CD4-positive, alpha-beta memory T cell (primary cell): ENCODE measurements around the gene HSD17B12. TPM values are rescaled to one million over a fixed set of nuclear protein-coding genes. Genes with fewer than 3 reads are reported as not detected.

ENCODE experiments used
- CTCF ChIA-PET: fragments of 350-600 bp; sonication (Branson Sonifier 250); formaldehyde crosslinking; loops from one replicate; lab custom pipeline; 2021; ENCODE audit warnings: inconsistent platforms; ENCODE audit not compliant: partially characterized antibody; lab: Charles Lee
- POLR2A ChIA-PET: fragments of 350-600 bp; sonication (Branson Sonifier 250); formaldehyde crosslinking; loops from one replicate; lab custom pipeline; 2021; ENCODE audit not compliant: partially characterized antibody; lab: Charles Lee
- DNase-seq, 5 donors: peaks; one replicate each; pipeline versions ENCODE4 v3.0.0 to v3.0.0-alpha.2; 2020 to 2022; ENCODE audit warnings: mixed read lengths in 1 of 5
- H3K27ac ChIP-seq: one replicate; pipeline ENCODE4 v1.7.0; 2013; ENCODE audit warnings: low read depth, low read length
- H3K27me3 ChIP-seq: 2 replicates; pipeline ENCODE4 v1.7.0; 2013; ENCODE audit warnings: mild to moderate bottlenecking, low read length, moderate library complexity; ENCODE audit not compliant: insufficient read depth
- H3K36me3 ChIP-seq: 2 replicates; pipeline ENCODE4 v1.7.0; 2013; ENCODE audit warnings: mild to moderate bottlenecking, low read length, moderate library complexity; ENCODE audit not compliant: insufficient read depth
- H3K4me1 ChIP-seq: 2 replicates; pipeline ENCODE4 v1.7.0; 2013; ENCODE audit warnings: mild to moderate bottlenecking, low read length, moderate library complexity; ENCODE audit not compliant: insufficient read depth
- H3K4me3 ChIP-seq, 2 donors: one replicate each; pipeline ENCODE4 v1.7.0; 2013; ENCODE audit warnings: low read length in 2 of 2, mild to moderate bottlenecking in 1 of 2
- H3K9me3 ChIP-seq, 2 donors: one replicate each; pipeline ENCODE4 v1.7.0; 2013; ENCODE audit warnings: low read length in 2 of 2, control low read depth in 1 of 2; ENCODE audit not compliant: control insufficient read depth in 1 of 2
- H3K27ac Mint-ChIP-seq, 7 donors: one replicate each; pipeline ENCODE4 v1.8.0; 2020 to 2021; ENCODE audit warnings: mixed read lengths in 7 of 7, mild to moderate bottlenecking in 6 of 7, inconsistent platforms in 3 of 7, moderate library complexity in 3 of 7
- H3K27me3 Mint-ChIP-seq, 2 donors: one replicate each; pipeline ENCODE4 v1.8.0; 2020 to 2021; ENCODE audit warnings: mixed read lengths in 2 of 2
- H3K36me3 Mint-ChIP-seq, 2 donors: one replicate each; pipeline ENCODE4 v1.8.0; 2020 to 2021; ENCODE audit warnings: mixed read lengths in 2 of 2, inconsistent platforms in 1 of 2, mild to moderate bottlenecking in 1 of 2
- H3K4me1 Mint-ChIP-seq, 4 donors: one replicate each; pipeline ENCODE4 v1.8.0; 2020 to 2021; ENCODE audit warnings: mixed read lengths in 4 of 4, mild to moderate bottlenecking in 1 of 4
- H3K4me3 Mint-ChIP-seq, 8 donors: one replicate each; pipeline ENCODE4 v1.8.0; 2020 to 2021; ENCODE audit warnings: mixed read lengths in 8 of 8, mild to moderate bottlenecking in 7 of 8, moderate library complexity in 6 of 8, inconsistent platforms in 3 of 8
- H3K9me3 Mint-ChIP-seq, 8 donors: one replicate each; pipeline ENCODE4 v1.8.0; 2020 to 2021; ENCODE audit warnings: mixed read lengths in 8 of 8, mild to moderate bottlenecking in 5 of 8, inconsistent platforms in 3 of 8, moderate library complexity in 1 of 8
- intact Hi-C: fragments of 100-400 bp; cut with micrococcal nuclease; formaldehyde crosslinking; loops from one replicate; pipeline ENCODE4 v1.15.1; 2023
- polyA plus RNA-seq, 2 donors: library from polyadenylated mRNA; unstranded; fragments of 300-500 nt; fragmentation: Illumina TruSeq; gene quantifications; one replicate each; pipeline ENCODE4 v1.2.3, GENCODE V29; 2021
- total RNA-seq, 2 experiments: library from RNA; stranded (reverse); gene quantifications; one replicate each; pipeline ENCODE4 v1.2.3, GENCODE V29; 2021

Gene HSD17B12
- total and polyA plus RNA-seq, 4 experiments from 2014 or later: 14.0 to 39.0 (median 18.9) TPM

GRCh38 chr11:43880640-43881159 lies 200.2 kb downstream of the HSD17B12 start, which contains the start of gene ALKBH3:
Gene ALKBH3, plus strand, starts transcription at chr11:43880831. Its CDS starts 1,822 bp downstream, at chr11:43882653.
- Mint-ChIP-seq H3K36me3 (peaks cover 28 to 38% of the 10 kb centered on the region in 2 donors), H3K4me3 (peak within 1 kb of the TSS; percentile 88 to 98 (median 96)), H3K4me1 (peaks cover 17 to 41% (median 27%) of the 10 kb centered on the region in 4 donors), H3K27me3 (peaks cover 13 to 25% of the 10 kb centered on the region in 2 donors), H3K27ac (peak within 1 kb of the TSS; percentile 75 to 96 (median 92)), H3K9me3 (peaks cover 0 to 5% (median 0%) of the 10 kb centered on the region in 8 donors)
- DNase-seq: peak; percentile 87 to 93 (median 89)
- Histone ChIP-seq H3K36me3 (peaks cover 22% of the 10 kb centered on the region), H3K9me3 (no peaks in the 10 kb centered on the region), H3K27ac (peak within 1 kb of the TSS; percentile 64), H3K4me1 (peaks cover 19% of the 10 kb centered on the region), H3K4me3 (peak within 1 kb of the TSS; percentile 86 to 92), H3K27me3 (peaks cover 8% of the 10 kb centered on the region)
- POLR2A ChIA-PET: interaction anchor here (0.7 to 1.3 kb wide), 7 partner anchors 9 to 207 kb away, joined by 3 to 4 read pairs (median 4); partner anchors contain the start of gene HSD17B12
- CTCF ChIA-PET: interaction anchor here (2.7 kb wide), 1 partner anchor 9 kb away, joined by 20 read pairs; no protein-coding TSS in a partner anchor
- intact Hi-C loops: loop anchor here (1.0 to 2.0 kb wide), 5 partner anchors 186 to 570 kb away; partner anchors contain the start of genes ACCS, API5, HSD17B12 and TTC17

GRCh38 chr11:43892851-43893250 lies 212.3 kb downstream of the HSD17B12 start:
- Histone ChIP-seq H3K27ac (no peak overlapping the region), H3K4me1 (no peaks in the 10 kb centered on the region), H3K9me3 (no peaks in the 10 kb centered on the region), H3K27me3 (no peaks in the 10 kb centered on the region), H3K4me3 (no peak overlapping the region), H3K36me3 (peaks cover 58% of the 10 kb centered on the region)
- POLR2A ChIA-PET: no interaction called here
- Mint-ChIP-seq H3K36me3 (peaks cover 61 to 85% of the 10 kb centered on the region in 2 donors), H3K4me3 (no peak overlapping the region), H3K4me1 (peaks cover 4 to 12% (median 7%) of the 10 kb centered on the region in 4 donors), H3K27me3 (no peaks in the 10 kb centered on the region), H3K27ac (no peak overlapping the region), H3K9me3 (no peaks in the 10 kb centered on the region)
- CTCF ChIA-PET: interaction anchor here (0.8 kb wide), 1 partner anchor 53 kb away, joined by 3 read pairs; no protein-coding TSS in a partner anchor
- intact Hi-C loops: no loop called here
- no peak for DNase-seq

- intact Hi-C loops: no loop called here
- Mint-ChIP-seq H3K4me3 (no peak overlapping the region), H3K36me3 (peaks cover 73 to 89% of the 10 kb centered on the region in 2 donors), H3K4me1 (peaks cover 4 to 12% (median 7%) of the 10 kb centered on the region in 4 donors), H3K27ac (no peak overlapping the region), H3K9me3 (no peaks in the 10 kb centered on the region), H3K27me3 (no peaks in the 10 kb centered on the region)
- no peaks in the 10 kb centered on the region for H3K4me1 ChIP-seq
- no peaks in the 10 kb centered on the region for H3K9me3 ChIP-seq
- no peaks in the 10 kb centered on the region for H3K27me3 ChIP-seq
- no peak overlapping the region for H3K27ac ChIP-seq
- no peak overlapping the region for H3K4me3 ChIP-seq
- ChIA-PET CTCF (no interaction called here), POLR2A (no interaction called here)
- DNase-seq: no peak
- peaks cover 67% of the 10 kb centered on the region for H3K36me3 ChIP-seq
Observed at GRCh38 chr11:43894546-43894945, 214.0 kb downstream of the HSD17B12 start.

- H3K4me1 ChIP-seq: no peaks in the 10 kb centered on the region
- POLR2A ChIA-PET: no interaction called here
- no peaks in the 10 kb centered on the region for H3K27me3 ChIP-seq
- no peak overlapping the region for H3K4me3 ChIP-seq
- CTCF ChIA-PET: no interaction called here
- no peaks in the 10 kb centered on the region for H3K9me3 Mint-ChIP-seq
- peaks cover 0 to 7% (median 4%) of the 10 kb centered on the region in 4 donors for H3K4me1 Mint-ChIP-seq
- no peak overlapping the region for H3K27ac ChIP-seq
- peaks cover 59% of the 10 kb centered on the region for H3K36me3 ChIP-seq
- intact Hi-C loops: no loop called here
- peak overlapping the region in 1 of 7 donors; percentile 77 for H3K27ac Mint-ChIP-seq
- H3K4me3 Mint-ChIP-seq: no peak overlapping the region
- peaks cover 68 to 84% of the 10 kb centered on the region in 2 donors for H3K36me3 Mint-ChIP-seq
- no peaks in the 10 kb centered on the region for H3K27me3 Mint-ChIP-seq
- H3K9me3 ChIP-seq: no peaks in the 10 kb centered on the region
- DNase-seq: no peak
Observed at GRCh38 chr11:43895601-43896000, 215.1 kb downstream of the HSD17B12 start.

GRCh38 chr11:43898574-43898973 lies 218.0 kb downstream of the HSD17B12 start:
- Mint-ChIP-seq H3K27me3 (no peaks in the 10 kb centered on the region), H3K9me3 (no peaks in the 10 kb centered on the region), H3K36me3 (peaks cover 76 to 86% of the 10 kb centered on the region in 2 donors)

GRCh38 chr11:43899094-43899493 lies 218.6 kb downstream of the HSD17B12 start:
- no peak overlapping the region for H3K4me3 ChIP-seq
- Mint-ChIP-seq H3K4me1 (peaks cover 0 to 8% (median 4%) of the 10 kb centered on the region in 4 donors), H3K9me3 (no peaks in the 10 kb centered on the region), H3K36me3 (peaks cover 80 to 88% of the 10 kb centered on the region in 2 donors), H3K27me3 (no peaks in the 10 kb centered on the region), H3K4me3 (no peak overlapping the region), H3K27ac (no peak overlapping the region)
- POLR2A ChIA-PET: no interaction called here
- peaks cover 49% of the 10 kb centered on the region for H3K36me3 ChIP-seq
- intact Hi-C loops: no loop called here
- CTCF ChIA-PET: interaction anchor here (2.6 kb wide), 1 partner anchor 10 kb away, joined by 9 read pairs; no protein-coding TSS in a partner anchor
- no peaks in the 10 kb centered on the region for H3K9me3 ChIP-seq
- H3K27me3 ChIP-seq: no peaks in the 10 kb centered on the region
- no peak for DNase-seq
- H3K27ac ChIP-seq: no peak overlapping the region
- H3K4me1 ChIP-seq: no peaks in the 10 kb centered on the region

More at GRCh38 chr11:43898574-43898973, 218.0 kb downstream of the HSD17B12 start:
- ChIA-PET POLR2A (no interaction called here), CTCF (interaction anchor here (2.6 kb wide), 1 partner anchor 9 kb away, joined by 9 read pairs; no protein-coding TSS in a partner anchor)
- DNase-seq: peak in 1 of 5 donors; percentile 18
- H3K27me3 ChIP-seq: no peaks in the 10 kb centered on the region
- Mint-ChIP-seq H3K4me3 (no peak overlapping the region), H3K4me1 (peaks cover 0 to 8% (median 4%) of the 10 kb centered on the region in 4 donors), H3K27ac (no peak overlapping the region)
- H3K27ac ChIP-seq: no peak overlapping the region
- peaks cover 49% of the 10 kb centered on the region for H3K36me3 ChIP-seq
- no peak overlapping the region for H3K4me3 ChIP-seq
- no peaks in the 10 kb centered on the region for H3K9me3 ChIP-seq
- H3K4me1 ChIP-seq: no peaks in the 10 kb centered on the region
- intact Hi-C loops: no loop called here

GRCh38 chr11:43901551-43901950 lies 221.0 kb downstream of the HSD17B12 start:
- no peaks in the 10 kb centered on the region for H3K9me3 Mint-ChIP-seq
- Histone ChIP-seq H3K4me1 (no peaks in the 10 kb centered on the region), H3K27me3 (no peaks in the 10 kb centered on the region), H3K27ac (no peak overlapping the region), H3K9me3 (no peaks in the 10 kb centered on the region), H3K4me3 (no peak overlapping the region), H3K36me3 (peaks cover 41% of the 10 kb centered on the region)
- ChIA-PET CTCF (no interaction called here), POLR2A (no interaction called here)
- intact Hi-C loops: no loop called here
- no peak for DNase-seq
- no peaks in the 10 kb centered on the region for H3K27me3 Mint-ChIP-seq
- H3K4me1 Mint-ChIP-seq: peaks cover 0 to 12% (median 7%) of the 10 kb centered on the region in 4 donors
- H3K36me3 Mint-ChIP-seq: peaks cover 78 to 81% of the 10 kb centered on the region in 2 donors
- no peak overlapping the region for H3K4me3 Mint-ChIP-seq
- no peak overlapping the region for H3K27ac Mint-ChIP-seq
